Effector CD4-positive, alpha-beta T cell (primary cell): ENCODE results near the gene MSRB3.

Source experiments
- DNase-seq: peaks from one replicate; pipeline ENCODE4 v3.0.0-alpha.2; 2020

Gene MSRB3

DNA sequence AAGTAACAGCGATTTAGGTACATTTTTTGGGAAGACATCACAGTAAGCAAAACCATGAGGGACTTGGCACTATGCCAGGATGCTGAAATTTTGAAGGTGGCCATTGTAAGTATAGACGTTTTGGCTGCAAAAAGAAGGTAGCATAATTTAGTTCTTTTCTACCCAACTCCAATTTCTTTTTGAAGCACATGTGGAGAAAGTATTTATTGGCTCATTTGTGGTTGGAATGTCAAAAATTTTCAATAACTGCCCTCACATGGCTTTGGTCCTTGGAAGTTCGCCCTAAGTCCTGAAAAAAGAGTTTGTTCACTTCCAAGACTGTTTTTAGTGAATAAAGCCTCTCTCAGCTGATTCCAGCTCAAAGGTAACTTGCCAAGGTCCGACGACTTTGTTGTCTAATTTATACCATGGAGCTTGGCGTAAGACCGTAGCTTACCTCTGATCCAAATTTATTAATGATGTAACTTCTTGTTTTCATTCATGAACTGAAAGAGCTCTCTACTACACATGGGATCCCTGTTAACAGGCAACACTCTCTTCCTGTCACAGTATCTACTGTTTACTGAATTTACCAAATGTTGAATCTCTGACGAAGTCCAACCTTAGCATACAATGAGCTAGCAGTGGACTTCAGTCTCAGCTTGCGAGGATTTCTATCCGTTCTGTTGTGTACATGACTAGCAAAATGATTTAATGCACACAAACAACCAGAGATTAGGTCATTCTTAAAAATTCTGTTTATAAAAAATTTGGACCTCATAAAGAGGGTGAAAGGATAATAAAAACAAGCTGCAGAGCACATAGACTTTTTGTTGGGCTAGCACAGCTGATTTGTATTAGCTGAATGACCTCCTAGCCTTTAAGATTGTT lies 49.0 kb downstream of the MSRB3 start:
- DNase-seq: no peak

DNA sequence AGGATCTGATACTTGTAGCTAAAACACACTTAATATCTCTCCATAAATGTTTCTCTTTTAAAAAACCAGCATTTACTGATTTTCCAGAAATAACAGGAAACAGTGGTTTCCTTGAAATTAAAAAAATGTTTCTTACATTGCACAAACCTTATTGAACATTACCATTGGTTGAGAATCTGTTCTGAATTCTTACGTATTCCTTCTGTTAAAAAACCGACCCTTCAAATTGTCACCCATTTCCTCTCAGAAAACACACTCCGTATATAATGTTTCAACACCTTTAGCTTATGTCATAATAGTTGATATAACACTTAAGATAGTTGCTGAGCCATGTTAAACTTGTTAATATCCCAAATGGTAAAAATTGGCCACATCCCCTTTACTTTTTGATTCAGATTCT lies 51.2 kb downstream of the MSRB3 start:
- no peak for DNase-seq

DNA sequence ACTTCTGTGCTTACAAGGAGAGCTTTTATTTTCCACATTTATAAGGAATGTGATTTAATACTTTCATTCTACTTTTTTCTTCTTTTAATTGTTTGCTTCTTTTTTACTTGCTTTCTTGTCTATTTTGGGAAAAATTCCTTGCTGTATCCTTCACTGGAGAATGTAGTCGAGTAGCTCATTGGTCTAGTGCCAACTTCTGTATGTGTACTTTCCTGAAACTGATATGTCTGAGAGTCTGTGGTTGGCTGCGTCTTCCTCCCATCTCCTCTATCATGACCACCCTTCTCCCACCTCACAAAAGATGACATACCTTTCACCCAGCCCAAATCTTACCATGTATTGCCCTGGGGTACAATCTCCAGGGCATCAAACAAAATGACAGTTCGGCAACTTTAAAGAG lies 51.8 kb downstream of the MSRB3 start:
- DNase-seq: no peak

DNA sequence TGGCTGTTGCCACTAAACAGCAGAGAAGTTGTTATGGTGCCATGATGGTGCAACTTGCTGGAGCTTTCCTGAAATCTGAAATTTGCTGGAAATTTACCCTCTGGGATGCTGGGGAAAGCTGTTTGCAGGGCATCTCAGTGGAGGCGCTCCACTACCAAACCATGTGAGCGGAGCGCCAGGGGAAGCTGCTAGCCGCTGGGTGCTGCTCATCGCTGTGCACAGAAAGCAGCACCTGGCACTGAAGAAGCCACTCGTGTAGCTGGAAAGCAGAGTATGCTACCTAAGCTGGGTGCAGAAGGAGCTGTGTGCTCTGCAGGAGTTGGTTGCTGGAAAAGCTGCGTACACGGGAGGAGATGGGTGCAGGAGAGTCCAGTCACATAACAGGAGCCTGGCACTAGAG lies 53.0 kb downstream of the MSRB3 start:
- DNase-seq: no peak

DNA sequence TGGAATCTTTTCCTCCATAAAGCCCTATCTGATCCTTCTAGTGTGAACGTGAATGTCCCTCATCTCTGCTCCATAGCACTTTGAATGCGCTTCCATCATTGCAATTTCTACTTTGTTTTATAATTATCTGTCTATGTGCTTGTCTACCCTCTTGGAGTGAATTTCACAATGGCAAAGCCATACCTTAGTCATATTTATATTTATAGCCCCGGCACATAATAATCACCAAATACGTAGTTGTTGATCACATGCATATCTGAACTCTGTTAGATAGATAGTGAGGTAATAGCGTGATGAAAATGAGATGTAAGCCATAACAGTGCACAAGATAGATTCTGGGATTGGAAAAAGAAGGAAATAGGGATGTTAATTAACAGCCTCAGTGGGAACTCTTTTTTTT lies 55.2 kb downstream of the MSRB3 start:
- no peak for DNase-seq

DNA sequence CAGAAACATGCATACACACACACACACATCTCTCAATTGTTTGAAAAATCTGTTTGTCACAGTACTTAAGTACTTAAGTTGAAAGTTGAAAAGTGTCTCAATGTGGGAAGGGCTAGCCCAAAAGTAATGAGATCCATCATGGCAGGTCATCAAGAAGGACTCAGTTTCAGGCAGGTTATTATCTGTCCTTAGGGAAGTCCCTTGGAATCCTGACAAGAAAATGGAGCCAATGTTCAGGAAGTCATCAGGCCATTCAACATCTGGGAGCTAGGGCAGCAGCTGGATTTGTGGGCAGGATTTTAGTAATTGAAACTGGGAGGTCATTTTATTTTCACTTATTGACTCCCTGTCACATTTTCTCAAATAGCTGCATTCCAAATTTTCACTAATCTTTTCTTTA lies 56.0 kb downstream of the MSRB3 start:
- no peak for DNase-seq

DNA sequence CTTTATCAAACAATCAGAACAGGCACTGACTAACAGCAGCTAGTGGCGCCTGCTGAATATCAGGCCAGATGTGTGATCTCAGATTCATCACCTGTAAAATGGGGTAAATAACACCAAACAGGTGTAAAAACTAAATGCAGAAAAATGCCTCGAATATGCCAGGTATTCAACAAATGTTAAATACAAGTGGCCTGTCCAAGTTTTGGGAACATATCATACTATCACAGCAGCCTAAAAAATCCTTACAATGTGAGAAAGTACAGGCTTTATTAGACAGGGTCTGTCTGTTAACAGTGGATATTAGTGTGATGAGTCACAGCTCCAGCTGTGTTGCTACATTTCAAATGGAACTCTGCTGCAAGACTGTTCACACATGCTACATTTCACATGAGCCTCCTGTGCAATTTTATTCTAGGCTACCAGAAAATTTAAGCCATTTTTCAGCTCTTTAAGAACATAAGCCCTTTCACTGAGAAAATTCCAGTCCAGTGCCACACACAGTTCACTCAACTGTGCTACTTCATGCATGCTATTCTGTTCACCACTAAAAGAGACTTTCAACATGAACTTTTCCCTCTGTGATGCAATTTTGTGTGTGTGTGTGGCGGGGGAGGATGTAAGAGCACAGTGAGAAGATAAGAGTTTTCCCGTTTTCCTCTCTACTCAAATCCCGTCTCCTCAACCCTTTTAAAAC lies 56.7 kb downstream of the MSRB3 start:
- DNase-seq: no peak

DNA sequence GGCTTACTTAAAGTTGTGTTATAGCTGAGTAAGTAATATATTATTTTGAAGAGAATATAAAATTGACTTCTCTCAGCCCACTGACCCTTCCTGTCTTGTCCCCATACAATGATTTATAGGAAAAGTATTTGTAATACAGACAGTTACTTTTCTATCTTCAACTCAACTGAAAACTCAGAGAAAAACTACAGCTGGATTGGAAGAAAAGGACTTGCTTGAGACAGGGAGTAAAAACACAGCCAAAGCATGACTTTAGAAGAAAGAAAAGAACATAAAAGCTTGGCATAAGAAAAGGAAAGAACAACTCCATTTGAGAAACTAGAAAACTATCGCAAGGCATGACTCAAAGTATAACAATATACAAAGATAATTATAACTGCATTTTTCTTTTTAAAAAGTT lies 57.5 kb downstream of the MSRB3 start:
- DNase-seq: no peak

DNA sequence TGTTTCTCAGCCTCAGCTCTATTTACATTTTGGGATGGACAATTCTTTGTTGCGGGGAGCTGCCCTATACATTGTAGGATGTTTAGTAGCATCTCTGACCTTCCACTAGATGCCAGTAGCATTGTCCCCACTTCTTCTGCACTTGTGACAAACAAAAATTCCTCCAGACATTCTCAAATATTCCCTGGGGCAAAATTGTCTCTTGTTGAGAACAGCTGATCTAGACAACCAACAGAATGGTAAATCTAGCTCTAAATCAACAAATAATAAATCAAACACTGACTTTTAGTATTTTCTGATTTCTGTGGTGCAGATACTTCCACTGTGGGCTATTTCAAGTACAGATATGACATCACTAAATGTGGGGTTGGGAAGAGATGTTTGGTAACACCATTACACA lies 60.7 kb downstream of the MSRB3 start:
- no peak for DNase-seq

DNA sequence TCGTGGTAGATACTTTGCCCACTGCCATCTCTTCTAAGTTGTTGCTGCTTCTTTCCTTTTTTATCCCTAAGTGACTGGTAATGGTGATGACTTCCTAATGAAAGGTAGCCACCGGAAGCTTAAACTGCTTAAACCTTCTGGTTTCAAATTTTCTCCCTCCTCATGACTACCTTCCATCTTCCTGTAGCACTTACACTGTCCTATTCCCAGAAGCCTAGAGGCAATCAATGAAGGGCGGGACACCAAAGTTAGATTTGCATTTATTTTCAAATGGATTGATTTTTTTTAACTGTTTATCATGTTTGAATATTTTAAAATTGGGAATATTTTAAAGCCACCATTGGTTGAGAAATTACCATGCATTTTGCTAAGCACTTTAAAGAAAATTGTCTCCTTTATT lies 64.7 kb downstream of the MSRB3 start:
- no peak for DNase-seq

DNA sequence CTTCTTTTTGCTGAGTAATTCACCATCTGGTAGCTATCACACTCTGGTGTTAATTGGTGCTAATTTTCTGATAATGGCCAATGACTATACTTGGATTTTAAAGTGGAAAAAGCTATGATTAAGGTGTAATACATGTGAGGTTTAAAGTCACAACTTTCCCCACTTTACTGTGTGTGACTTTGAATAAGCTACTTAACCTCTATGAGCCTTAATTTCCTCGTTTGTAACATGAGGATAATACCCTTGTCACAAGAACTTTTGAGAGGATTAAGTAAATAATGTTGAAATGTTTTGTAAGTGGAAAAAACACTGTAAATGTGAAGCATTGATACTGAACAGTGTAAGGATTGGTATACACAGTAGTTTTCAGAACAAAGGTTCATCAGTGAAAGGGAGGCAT lies 65.3 kb downstream of the MSRB3 start:
- no peak for DNase-seq

DNA sequence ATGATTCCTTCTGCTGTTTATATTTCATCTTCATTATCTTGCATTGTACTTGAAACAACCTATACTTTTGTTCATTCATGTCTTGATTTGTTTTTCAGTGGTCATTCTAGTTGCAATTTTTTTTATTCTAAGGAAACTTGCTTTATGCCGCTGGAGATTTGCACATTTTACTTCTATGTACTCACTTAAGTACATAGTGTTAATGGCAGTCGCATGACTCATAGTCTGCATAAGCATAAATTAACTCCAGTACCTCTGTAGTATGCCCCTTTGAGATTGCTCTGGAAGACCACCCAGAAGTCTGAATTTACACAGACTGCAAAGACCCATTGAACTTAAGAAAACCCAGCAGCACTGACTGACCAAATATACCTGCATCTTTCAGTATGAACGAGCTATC lies 77.0 kb downstream of the MSRB3 start:
- DNase-seq: no peak

DNA sequence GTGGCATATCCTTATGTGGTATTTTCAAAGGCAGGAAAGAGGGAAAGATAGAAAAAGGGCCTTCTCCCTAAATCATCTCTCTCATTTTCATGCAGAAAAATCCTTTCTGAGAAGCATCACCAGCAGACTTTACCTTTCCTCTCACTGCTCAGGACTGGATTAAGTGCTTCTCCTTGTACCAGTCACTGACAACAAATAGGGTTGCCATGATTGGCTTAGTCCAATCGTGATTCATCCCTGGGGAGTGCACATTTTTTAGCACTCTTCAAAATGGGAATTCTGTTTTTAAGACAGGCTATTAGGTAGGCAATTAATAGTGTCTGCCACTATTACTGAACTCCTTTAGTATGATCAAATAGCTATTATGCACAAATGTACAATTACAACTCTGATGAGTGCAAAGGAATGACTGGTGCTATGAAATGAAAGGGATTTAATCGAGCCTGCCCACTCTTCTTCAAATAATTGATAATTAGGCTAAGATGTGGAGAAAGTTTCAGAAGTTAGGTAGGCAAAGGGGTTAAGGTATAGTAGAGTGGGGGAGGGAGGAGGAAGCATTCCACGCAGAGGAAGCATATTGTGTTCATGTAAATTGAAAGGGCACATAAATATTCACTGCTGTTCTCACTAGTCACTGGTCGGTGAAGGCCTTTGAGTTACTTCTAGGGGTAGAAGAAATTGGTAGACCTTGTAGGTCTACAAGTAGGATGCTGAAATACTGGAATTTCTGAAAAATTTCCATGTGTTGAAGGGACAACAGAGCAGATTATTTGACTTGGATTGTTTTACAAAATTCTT lies 84.0 kb downstream of the MSRB3 start:
- no peak for DNase-seq

DNA sequence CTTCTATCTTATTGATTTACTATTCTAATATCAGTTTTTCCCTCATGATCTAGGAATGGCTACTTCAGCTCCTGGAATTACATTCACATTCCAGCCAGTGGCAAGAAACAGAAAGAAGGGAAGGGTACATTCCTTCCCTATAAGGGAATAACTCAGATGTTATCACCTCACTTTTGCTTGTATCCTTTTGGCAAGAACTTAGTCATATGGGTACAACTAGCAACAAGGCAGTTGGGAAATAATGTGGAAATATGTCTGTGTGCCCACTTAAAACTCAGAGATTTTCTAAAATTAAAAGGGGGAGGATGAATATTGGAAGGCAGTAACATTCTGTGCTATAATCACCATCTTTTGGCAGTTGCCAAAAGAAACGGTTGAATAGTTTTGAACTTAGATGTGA lies 85.6 kb downstream of the MSRB3 start:
- no peak for DNase-seq

DNA sequence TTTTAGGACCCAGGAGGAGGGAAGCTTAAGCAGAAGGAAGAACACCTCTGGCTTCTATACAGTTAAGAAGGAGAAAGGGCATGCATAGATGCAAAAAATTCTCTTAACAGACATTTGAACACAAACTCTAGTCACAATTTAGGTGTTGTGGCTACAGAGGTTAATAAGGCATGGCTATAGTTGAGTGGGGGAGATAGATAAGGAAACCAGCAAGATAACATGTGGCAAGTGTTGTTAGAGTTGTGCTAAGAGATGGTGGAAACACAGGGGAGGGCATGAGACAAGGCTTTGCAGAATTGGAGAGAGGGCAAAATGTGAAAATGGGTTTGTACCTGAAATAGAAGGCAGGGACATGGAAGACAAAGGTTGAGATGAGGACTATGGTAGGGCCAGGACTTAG lies 88.9 kb downstream of the MSRB3 start:
- no peak for DNase-seq

DNA sequence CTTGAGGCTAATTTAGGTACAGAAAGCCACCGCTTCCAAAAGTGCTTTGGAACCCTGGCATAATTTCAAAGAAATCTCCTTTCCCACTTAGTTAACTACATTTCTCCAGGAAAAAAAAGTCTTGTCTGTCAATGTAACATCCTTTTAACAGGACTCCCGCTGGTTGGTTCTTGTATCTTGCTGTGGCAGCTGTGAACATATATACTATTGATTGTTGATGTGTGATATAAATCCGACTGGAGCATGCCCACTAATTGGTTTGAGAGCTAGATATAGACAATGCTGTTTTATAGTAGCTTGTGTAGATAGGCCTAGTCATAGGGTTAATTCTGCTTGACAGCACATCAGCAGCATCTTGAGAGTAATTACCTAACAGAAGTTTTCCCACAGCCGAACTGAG lies 89.6 kb downstream of the MSRB3 start:
- DNase-seq: no peak

DNA sequence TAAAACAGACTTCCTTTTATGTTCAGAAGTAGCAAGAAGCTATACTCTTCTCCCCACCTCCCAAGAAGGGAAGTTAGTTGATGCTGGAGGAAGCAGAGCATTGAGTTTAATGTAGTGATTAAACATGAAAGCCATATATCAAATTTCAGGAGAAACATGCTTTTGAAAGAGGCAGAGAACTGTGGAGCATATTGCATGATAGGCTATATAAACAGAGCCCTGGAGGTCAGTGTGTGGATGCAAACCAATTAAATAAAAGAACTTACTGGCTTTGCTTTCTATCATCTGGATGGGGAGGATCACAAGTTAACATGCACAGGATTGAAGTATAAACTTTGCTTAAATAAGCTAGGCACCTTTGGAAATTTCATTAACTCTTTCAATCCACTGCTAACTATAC lies 94.1 kb downstream of the MSRB3 start:
- no peak for DNase-seq

DNA sequence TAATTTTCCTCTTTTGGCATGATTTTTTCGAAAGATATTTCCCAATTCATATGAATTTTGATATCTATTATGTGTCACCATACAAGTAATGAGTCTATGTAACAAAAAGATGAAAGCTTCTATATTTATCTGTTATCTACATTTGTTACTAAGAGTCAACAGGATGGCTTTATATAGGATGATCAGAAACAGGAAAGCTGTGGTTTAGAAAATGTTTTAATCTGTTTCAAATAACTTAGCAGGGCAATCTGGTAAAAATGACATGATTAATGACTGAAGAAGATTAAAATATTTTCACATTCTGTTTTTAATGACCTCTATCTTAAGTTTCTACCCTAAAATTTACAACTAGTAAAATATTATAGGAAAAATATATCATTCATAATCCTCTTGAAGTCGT lies 105.8 kb downstream of the MSRB3 start:
- no peak for DNase-seq

DNA sequence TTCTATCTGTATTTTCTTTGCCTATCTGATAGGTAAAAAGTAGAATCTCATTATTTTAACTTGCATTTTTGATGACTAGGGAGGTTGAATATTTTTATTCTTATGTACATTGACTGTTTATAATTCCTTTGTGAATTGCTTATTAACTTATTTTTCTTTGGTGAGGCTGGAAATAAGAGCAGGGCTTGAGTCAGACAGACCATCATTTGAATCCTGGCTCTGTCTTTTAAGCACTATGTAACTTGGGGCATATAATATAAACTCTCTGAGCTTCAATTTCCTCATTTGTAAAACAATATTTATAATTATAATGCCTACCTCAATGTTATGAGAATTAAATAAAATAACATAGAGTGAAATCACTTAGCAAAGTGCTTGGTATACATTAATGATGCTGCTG lies 108.9 kb downstream of the MSRB3 start:
- no peak for DNase-seq

DNA sequence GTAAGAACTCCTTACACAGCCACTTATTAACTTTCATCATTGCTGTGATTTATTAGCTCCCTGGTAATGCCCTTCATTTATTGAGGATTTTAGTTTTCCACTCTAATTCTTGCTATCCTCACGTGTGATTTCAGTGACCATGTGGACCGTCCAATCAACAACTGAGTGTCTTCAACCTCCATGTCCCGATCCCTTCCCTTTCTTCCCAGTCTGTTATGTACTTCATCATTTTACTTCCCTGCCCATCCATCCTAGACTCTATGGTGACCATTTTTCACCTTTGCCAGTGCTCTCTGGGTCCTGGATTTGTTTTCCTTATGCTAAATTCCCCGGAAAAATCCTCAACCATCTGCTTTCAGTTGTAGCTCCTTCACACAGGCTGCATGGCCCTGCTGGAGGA lies 111.0 kb downstream of the MSRB3 start:
- no peak for DNase-seq

DNA sequence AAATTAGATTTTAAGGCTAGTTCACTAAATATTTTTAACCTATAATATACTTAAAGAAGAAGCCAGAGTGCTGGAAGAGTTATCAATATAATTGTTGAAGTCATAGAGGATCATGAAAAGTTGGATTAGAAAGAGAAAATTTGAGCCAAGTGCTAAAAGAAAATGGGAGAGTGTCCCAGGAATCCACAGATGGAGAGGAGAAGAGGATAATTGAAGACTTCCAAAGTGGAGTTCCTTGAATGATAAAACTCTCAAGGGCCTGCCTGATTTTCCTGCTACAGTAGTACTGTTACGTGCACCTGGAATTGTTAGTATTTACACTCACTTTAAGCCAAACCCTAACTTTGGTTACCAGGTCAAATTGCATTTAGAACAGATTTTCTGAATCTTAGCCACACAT lies 113.2 kb downstream of the MSRB3 start:
- no peak for DNase-seq

DNA sequence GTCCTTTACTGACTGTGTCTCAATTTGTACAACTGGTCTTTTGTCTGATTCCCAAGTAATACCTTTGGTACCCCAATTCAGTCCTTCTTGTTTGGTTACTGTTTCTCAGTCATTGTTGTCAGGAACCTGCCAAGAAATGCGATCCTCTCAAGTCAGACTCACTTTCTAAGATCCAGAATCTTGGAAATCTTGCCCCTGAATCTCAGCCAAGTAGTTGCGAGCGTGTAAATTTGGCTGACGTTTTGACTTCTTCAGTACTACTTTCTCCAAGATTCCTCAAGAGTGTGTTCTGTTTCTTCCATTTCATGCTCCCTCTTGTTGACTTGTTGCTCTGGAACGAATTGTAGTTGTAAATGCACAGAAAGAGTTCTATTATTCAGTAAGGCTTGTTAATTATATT lies 114.0 kb downstream of the MSRB3 start:
- no peak for DNase-seq

DNA sequence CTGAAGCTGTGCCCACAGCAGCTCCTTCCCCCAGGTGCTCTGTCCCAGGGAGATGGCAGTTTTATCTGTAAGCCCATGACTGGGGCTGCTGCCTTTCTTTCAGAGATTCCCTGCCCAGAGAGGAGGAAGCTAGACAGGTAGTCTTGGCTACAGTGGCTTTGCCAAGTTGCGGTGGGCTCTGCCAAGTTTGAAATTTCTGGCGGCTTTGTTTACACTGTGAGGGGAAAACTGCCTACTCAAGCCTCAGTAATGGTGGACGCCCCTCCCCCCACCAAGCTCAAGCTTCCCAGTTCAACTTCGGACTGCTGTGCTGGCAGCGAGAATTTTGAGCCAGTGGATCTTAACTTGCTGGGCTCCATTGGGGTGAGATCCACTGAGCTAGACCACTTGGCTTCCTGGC lies 124.7 kb downstream of the MSRB3 start:
- DNase-seq: no peak
